Uterus (tissue), 2 donors: ENCODE data around the gene DIPK1A.

Experiments
- CTCF ChIP-seq, 4 experiments: fragments of 200-600 bp in 2 of 4; fragments of 450-650 bp in 2 of 4; sonication (generic) in 2 of 4; IDR thresholded peaks; one replicate each; pipeline ENCODE4 v1.5.1; 2016 to 2019; ENCODE audit warnings: antibody characterized with exemption in 4 of 4, mild to moderate bottlenecking in 2 of 4, moderate library complexity in 1 of 4
- POLR2A ChIP-seq, 2 donors: fragments of 450-650 bp; IDR thresholded peaks; one replicate each; pipeline ENCODE4 v1.6.1; 2016; ENCODE audit warnings: antibody characterized with exemption in 2 of 2, mild to moderate bottlenecking in 1 of 2, moderate library complexity in 1 of 2

- TF ChIP-seq CTCF (IDR thresholded peaks at IDR 0.05) (no peak), POLR2A (IDR thresholded peaks at IDR 0.05) (no peak)
Measured at GRCh38 chr1:93003981-93004380, 42.7 kb upstream of the DIPK1A start.
